ENCODE data around the gene SLC22A23. TPM values are rescaled to one million over a fixed set of nuclear protein-coding genes. Genes with fewer than 3 reads are reported as not detected.

SLC22A23 gene
- total RNA-seq, 1 donor from 2014 or later, result 44.3 TPM

DNA sequence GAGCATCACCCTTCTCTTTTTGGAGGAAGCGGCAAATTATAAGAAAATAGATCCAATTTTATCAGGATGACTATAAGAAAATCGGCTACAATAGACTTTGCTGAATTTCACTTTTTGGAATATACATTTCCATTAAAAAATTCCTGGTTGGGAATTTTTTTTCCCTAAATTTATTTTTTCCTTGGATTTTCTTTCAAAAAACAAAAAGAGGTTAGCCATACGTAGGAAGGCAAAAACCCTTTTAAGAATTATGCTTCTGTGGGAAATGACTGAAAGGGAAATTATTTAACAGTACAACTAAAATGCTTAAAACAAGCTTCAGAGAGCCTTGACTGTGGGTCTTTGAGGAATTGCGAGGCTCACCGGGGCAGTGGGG, 86.9 kb downstream of the SLC22A23 start:
- DNase-seq, result no peak

DNA sequence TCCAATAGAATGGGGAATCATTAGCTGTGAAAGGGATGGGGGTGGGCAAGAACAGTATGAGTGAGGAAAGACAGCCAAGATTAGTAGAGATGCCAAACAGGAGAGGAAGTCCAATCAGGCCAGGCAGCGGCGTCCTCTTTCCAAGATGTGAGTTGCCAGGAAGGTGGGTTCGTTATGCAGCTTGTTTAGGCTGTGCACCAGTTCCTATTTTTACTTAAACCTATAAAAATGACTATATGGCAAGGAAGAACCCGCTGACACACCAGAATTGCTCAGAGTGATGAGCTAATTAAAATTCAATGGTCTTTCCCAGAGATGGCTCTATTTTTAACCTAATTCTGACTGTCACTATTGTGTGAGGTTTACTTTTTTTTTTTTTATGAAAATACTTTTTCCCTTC, 88.2 kb downstream of the SLC22A23 start:
- no peak for DNase-seq

DNA sequence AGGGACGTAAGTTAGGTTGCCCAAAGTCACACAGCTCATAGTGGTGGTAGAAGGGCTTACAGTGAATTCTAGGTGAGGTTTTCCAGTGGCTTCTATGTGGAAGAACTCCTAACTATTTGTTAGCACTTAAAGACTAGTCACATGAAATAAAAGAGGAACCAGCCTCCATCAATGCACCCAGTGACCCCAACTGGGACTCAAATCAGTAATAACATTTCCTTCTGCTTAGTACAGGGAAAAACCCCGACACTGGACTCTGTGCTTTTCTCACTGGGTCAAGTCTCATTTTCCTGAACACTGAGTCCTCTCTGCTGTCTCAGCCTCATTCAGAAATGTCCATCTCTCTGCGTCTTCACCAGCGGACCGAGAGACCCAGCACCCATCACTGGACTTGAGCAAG, 89.2 kb downstream of the SLC22A23 start:
- DNase-seq, result no peak

GRCh38 chr6:3366596-3367413, 90.0 kb downstream of the SLC22A23 start:
- no peak for DNase-seq

- DNase-seq, result no peak
These were observed 92.5 kb downstream of the SLC22A23 start for GRCh38 chr6:3364391-3364790.

GRCh38 chr6:3363296-3364025, 93.4 kb downstream of the SLC22A23 start:
- no peak for DNase-seq

DNA sequence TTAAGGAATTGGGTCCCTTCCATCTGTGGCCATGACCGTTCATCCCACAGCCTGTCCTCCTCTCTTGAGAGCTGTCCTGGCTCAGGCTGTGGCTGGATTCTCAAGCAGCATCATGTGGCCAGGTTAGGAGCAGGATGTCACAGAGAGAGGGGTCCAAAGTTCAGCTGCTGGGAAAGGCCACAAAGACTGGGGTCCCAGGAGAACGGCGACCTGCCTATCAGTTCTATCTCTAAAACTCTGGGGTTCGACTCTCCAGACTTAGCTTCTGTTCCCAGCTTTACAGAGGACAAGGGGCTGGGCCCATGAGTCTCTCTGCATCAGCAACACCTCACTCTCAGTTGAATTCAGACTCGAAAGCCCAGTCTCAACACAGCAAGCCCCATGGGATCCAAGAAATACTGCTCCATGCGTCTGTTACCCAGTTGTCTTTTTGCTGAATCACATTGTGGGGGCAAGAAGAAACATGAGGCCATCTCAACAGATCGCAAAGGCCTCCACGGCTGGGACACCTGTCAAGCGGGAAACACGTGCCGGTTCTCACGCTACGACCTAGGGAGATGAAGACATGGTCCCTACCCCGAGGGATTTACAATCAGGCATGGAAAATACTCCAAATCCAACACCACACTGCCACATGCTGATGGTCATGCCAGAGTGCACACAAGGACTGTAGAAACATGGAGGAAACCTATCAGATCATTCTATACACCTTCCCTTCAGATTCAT, 95.4 kb downstream of the SLC22A23 start:
- DNase-seq, result no peak

GRCh38 chr6:3360727-3361045, 96.2 kb downstream of the SLC22A23 start:
- no peak for DNase-seq

GRCh38 chr6:3359973-3360726, 96.7 kb downstream of the SLC22A23 start:
- no peak for DNase-seq

- DNase-seq, result peak; percentile 35
These were observed 97.6 kb downstream of the SLC22A23 start for GRCh38 chr6:3359101-3359752.

GRCh38 chr6:3358413-3359100, 98.3 kb downstream of the SLC22A23 start:
- DNase-seq, result no peak

GRCh38 chr6:3357678-3358077, 99.2 kb downstream of the SLC22A23 start:
- no peak for DNase-seq

- no peak for DNase-seq
These were observed 99.9 kb downstream of the SLC22A23 start for GRCh38 chr6:3356824-3357420.

GRCh38 chr6:3356056-3356823, 100.6 kb downstream of the SLC22A23 start:
- DNase-seq, result peak; percentile 51

- no peak for DNase-seq
These were observed 101.3 kb downstream of the SLC22A23 start for GRCh38 chr6:3355358-3356055.

GRCh38 chr6:3355011-3355357, 101.9 kb downstream of the SLC22A23 start:
- no peak for DNase-seq

GRCh38 chr6:3353939-3354338, 102.9 kb downstream of the SLC22A23 start:
- no peak for DNase-seq

- DNase-seq, result no peak
These were observed 103.5 kb downstream of the SLC22A23 start for GRCh38 chr6:3353213-3353903.

- DNase-seq, result no peak
These were observed 104.2 kb downstream of the SLC22A23 start for GRCh38 chr6:3352678-3353077.

Data from occipital lobe (tissue), 2 donors.